NCI-H748 (cell line): ENCODE data around the gene PDZD2.

Experiments
- DNase-seq: peaks from one replicate; lab custom pipeline; 2025; ENCODE audit not compliant: unreplicated experiment; lab: John Stamatoyannopoulos, UW

The PDZD2 gene

GRCh38 chr5:31913808-31914207 is 274.9 kb downstream of the PDZD2 start:
- no peak for DNase-seq

GRCh38 chr5:31916327-31916726 is 277.4 kb downstream of the PDZD2 start:
- DNase-seq: no peak

GRCh38 chr5:31918739-31919138 is 279.8 kb downstream of the PDZD2 start:
- no peak for DNase-seq

- no peak for DNase-seq
Observed at GRCh38 chr5:31921852-31922305, 282.9 kb downstream of the PDZD2 start.

- no peak for DNase-seq
Observed at GRCh38 chr5:31924005-31924404, 285.1 kb downstream of the PDZD2 start.

GRCh38 chr5:31931874-31932273 is 292.9 kb downstream of the PDZD2 start:
- no peak for DNase-seq

- DNase-seq: no peak
Observed at GRCh38 chr5:31934156-31934555, 295.2 kb downstream of the PDZD2 start.

- peak; percentile 85 for DNase-seq
Observed at GRCh38 chr5:31935496-31936369, 296.8 kb downstream of the PDZD2 start.

- no peak for DNase-seq
Observed at GRCh38 chr5:31936683-31937082, 297.8 kb downstream of the PDZD2 start.

GRCh38 chr5:31937226-31937625 is 298.3 kb downstream of the PDZD2 start:
- DNase-seq: no peak

GRCh38 chr5:31937703-31938102 is 298.8 kb downstream of the PDZD2 start:
- no peak for DNase-seq

- no peak for DNase-seq
Observed at GRCh38 chr5:31939151-31939550, 300.2 kb downstream of the PDZD2 start.

- DNase-seq: no peak
Observed at GRCh38 chr5:31941151-31941755, 302.3 kb downstream of the PDZD2 start.

- no peak for DNase-seq
Observed at GRCh38 chr5:31942546-31942945, 303.6 kb downstream of the PDZD2 start.

- DNase-seq: peak; percentile 92
Observed at GRCh38 chr5:31944684-31945445, 305.9 kb downstream of the PDZD2 start.

- DNase-seq: peak; percentile 54
Observed at GRCh38 chr5:31948006-31948405, 309.1 kb downstream of the PDZD2 start.

GRCh38 chr5:31952067-31952466 is 313.1 kb downstream of the PDZD2 start:
- no peak for DNase-seq

- DNase-seq: no peak
Observed at GRCh38 chr5:31954091-31954490, 315.2 kb downstream of the PDZD2 start.

GRCh38 chr5:31957151-31957550 is 318.2 kb downstream of the PDZD2 start:
- no peak for DNase-seq

GRCh38 chr5:31962351-31962751 is 323.4 kb downstream of the PDZD2 start:
- no peak for DNase-seq

- no peak for DNase-seq
Observed at GRCh38 chr5:31962871-31963307, 324.0 kb downstream of the PDZD2 start.
